Measurements from ENCODE around the gene PAFAH1B2.

Gene PAFAH1B2

DNA sequence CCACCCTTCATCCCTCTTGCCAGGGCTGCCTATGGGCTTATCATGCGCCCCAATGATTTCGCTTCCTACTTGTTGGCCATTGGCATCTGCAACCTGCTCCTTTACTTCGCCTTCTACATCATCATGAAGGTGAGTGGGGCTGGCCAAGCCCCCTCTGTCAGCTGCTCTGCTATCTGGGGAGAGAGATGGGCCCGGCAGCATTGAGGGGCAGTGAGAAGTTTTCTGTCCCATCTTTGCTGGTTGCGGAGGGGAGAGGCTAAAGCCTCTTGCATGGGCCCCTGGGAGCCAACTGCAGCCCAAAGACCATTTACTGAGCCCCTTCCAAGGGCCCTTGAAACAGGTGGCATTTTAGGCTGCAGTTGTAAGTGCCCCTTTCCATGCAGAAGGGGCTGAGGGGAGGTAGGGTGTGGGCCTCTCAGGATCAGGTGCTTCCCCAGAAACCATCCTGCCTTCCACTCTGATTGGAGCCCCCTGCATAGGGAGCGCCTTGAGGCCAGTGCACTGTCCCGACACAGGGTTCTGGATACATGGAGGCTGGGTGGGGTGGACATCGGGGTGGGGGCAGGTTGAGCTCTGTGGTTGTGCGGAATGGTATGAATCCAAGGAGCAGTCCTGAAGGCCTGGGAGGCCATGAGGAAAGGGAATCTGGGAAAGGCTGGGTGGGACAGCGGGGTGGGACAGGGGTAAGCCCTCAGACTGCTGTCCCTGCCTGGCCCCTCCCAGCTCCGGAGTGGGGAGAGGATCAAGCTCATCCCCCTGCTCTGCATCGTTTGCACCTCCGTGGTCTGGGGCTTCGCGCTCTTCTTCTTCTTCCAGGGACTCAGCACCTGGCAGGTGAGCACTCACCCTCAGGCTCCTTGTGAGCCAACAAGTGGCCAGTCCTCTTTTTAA, 49.3 kb downstream of the PAFAH1B2 start:
- in situ Hi-C loops (cut with MboI; ENCODE audit: low sequenced_read_pairs, unreplicated experiment), result no loop called here
- DNase-seq (ENCODE audit: low spot score), result no peak
- TF ChIP-seq, protein P1, sequence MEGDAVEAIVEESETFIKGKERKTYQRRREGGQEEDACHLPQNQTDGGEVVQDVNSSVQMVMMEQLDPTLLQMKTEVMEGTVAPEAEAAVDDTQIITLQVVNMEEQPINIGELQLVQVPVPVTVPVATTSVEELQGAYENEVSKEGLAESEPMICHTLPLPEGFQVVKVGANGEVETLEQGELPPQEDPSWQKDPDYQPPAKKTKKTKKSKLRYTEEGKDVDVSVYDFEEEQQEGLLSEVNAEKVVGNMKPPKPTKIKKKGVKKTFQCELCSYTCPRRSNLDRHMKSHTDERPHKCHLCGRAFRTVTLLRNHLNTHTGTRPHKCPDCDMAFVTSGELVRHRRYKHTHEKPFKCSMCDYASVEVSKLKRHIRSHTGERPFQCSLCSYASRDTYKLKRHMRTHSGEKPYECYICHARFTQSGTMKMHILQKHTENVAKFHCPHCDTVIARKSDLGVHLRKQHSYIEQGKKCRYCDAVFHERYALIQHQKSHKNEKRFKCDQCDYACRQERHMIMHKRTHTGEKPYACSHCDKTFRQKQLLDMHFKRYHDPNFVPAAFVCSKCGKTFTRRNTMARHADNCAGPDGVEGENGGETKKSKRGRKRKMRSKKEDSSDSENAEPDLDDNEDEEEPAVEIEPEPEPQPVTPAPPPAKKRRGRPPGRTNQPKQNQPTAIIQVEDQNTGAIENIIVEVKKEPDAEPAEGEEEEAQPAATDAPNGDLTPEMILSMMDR (IDR thresholded peaks at IDR 0.05; ENCODE audit: borderline replicate concordance, control extremely low read depth, extremely low read depth, insufficient read depth, missing control alignments), result no peak

DNA sequence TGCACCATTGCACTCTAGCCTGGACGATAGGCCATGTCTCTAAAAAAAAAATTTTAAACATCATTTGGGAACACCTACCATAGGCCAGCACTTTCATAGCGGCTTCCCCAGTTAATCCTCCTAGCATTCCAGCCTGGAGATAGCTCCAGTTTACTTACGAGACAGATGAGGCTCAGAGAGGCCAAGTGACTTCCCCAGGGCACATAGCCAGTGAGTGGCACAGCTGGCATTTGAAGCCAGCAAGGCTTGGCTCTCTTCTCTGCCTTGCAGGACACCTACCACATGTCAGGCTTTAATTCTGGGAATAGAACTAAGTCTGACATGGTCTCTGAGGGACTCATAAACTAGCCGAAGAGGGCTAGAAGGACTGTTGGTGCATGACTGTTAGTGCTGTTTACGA, 50.2 kb downstream of the PAFAH1B2 start:
- TF ChIP-seq, protein P1 (IDR thresholded peaks at IDR 0.05; ENCODE audit: borderline replicate concordance, control extremely low read depth, extremely low read depth, insufficient read depth, missing control alignments), result no peak
- DNase-seq (ENCODE audit: low spot score), result no peak
- in situ Hi-C loops (cut with MboI; ENCODE audit: low sequenced_read_pairs, unreplicated experiment), result no loop called here

- no peak for DNase-seq (ENCODE audit: low spot score)
- TF ChIP-seq, protein P1 (IDR thresholded peaks at IDR 0.05; ENCODE audit: borderline replicate concordance, control extremely low read depth, extremely low read depth, insufficient read depth, missing control alignments), result no peak
- in situ Hi-C loops (cut with MboI; ENCODE audit: low sequenced_read_pairs, unreplicated experiment), result no loop called here
Measured at GRCh38 chr11:117195258-117195657, 51.2 kb downstream of the PAFAH1B2 start.

- no peak for DNase-seq (ENCODE audit: low spot score)
- in situ Hi-C loops (cut with MboI; ENCODE audit: low sequenced_read_pairs, unreplicated experiment), result no loop called here
Measured at GRCh38 chr11:117195761-117196160, 51.7 kb downstream of the PAFAH1B2 start.

DNA sequence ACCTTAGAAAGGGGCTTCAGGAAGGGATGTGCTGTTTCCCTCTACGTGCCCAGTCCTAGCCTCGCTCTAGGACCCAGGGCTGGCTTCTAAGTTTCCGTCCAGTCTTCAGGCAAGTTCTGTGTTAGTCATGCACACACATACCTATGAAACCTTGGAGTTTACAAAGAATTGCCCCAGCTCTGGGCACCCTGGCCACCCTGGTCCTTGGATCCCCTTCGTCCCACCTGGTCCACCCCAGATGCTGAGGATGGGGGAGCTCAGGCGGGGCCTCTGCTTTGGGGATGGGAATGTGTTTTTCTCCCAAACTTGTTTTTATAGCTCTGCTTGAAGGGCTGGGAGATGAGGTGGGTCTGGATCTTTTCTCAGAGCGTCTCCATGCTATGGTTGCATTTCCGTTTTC, 52.9 kb downstream of the PAFAH1B2 start:
- in situ Hi-C loops (cut with MboI; ENCODE audit: low sequenced_read_pairs, unreplicated experiment), result no loop called here

More at GRCh38 chr11:117195761-117196160, 51.7 kb downstream of the PAFAH1B2 start:
- TF ChIP-seq, protein P1 (IDR thresholded peaks at IDR 0.05; ENCODE audit: borderline replicate concordance, control extremely low read depth, extremely low read depth, insufficient read depth, missing control alignments), result no peak

GRCh38 chr11:117197516-117198456, 53.7 kb downstream of the PAFAH1B2 start:
- in situ Hi-C loops (cut with MboI; ENCODE audit: low sequenced_read_pairs, unreplicated experiment), result no loop called here
- TF ChIP-seq, protein P1 (IDR thresholded peaks at IDR 0.05; ENCODE audit: borderline replicate concordance, control extremely low read depth, extremely low read depth, insufficient read depth, missing control alignments), result no peak
- DNase-seq (ENCODE audit: low spot score), result no peak

More for the DNA sequence above, 52.9 kb downstream of the PAFAH1B2 start:
- TF ChIP-seq, protein P1 (IDR thresholded peaks at IDR 0.05; ENCODE audit: borderline replicate concordance, control extremely low read depth, extremely low read depth, insufficient read depth, missing control alignments), result no peak
- DNase-seq (ENCODE audit: low spot score), result no peak
